Thoracic aorta (tissue), 2 donors: ENCODE measurements around the gene TMTC2. TPM values are rescaled to one million over a fixed set of nuclear protein-coding genes. Genes with fewer than 3 reads are reported as not detected.

Experiments
- ATAC-seq: fragments of 150-250 bp; one replicate; pipeline ENCODE4 v1.8.0; 2017; ENCODE audit warnings: low read depth; ENCODE audit not compliant: insufficient number of reproducible peaks, low FRiP score
- DNase-seq: peaks from one replicate; pipeline ENCODE4 v3.0.0-alpha.2; 2020; ENCODE audit warnings: low spot score
- H3K27ac ChIP-seq, 2 donors: fragments of 200-600 bp; sonication (generic); 1 replicate in 1 of 2; 2 replicates in 1 of 2; pipeline ENCODE4 v1.5.1; 2016; ENCODE audit warnings: mild to moderate bottlenecking in 2 of 2, moderate library complexity in 2 of 2
- H3K27me3 ChIP-seq: fragments of 200-600 bp; sonication (generic); replicated peaks from 2 replicates; pipeline ENCODE4 v1.6.0; 2016; ENCODE audit warnings: mild to moderate bottlenecking; ENCODE audit not compliant: insufficient read depth
- H3K36me3 ChIP-seq: fragments of 200-600 bp; sonication (generic); one replicate; pipeline ENCODE4 v1.5.1; 2016
- H3K4me1 ChIP-seq, 2 donors: fragments of 200-600 bp; sonication (generic); 1 replicate in 1 of 2; 2 replicates in 1 of 2; pipeline versions ENCODE4 v1.5.1 to v1.6.0; 2016; ENCODE audit warnings: low read depth in 2 of 2, mild to moderate bottlenecking in 1 of 2; ENCODE audit not compliant: control insufficient read depth in 1 of 2
- H3K4me3 ChIP-seq: fragments of 200-600 bp; sonication (generic); 2 replicates; pipeline ENCODE4 v1.5.1; 2016; ENCODE audit warnings: mild to moderate bottlenecking
- H3K9me3 ChIP-seq: fragments of 200-600 bp; sonication (generic); 2 replicates; pipeline ENCODE4 v1.5.1; 2016
- total RNA-seq, 2 donors: library from RNA; depleted of rRNA; stranded (reverse); fragments of >200 nt; gene quantifications; one replicate each; pipeline versions ENCODE4 v1.1.0 to v1.2.3, GENCODE V29; 2016
- TF ChIP-seq, protein P1 (sequence below): fragments of 200-600 bp; sonication (generic); IDR thresholded peaks from one replicate; pipeline ENCODE4 v1.5.1; 2019; ENCODE audit warnings: antibody characterized with exemption

TMTC2 gene
- total RNA-seq, 2 donors from 2014 or later, result 2.8 to 8.6 TPM

DNA sequence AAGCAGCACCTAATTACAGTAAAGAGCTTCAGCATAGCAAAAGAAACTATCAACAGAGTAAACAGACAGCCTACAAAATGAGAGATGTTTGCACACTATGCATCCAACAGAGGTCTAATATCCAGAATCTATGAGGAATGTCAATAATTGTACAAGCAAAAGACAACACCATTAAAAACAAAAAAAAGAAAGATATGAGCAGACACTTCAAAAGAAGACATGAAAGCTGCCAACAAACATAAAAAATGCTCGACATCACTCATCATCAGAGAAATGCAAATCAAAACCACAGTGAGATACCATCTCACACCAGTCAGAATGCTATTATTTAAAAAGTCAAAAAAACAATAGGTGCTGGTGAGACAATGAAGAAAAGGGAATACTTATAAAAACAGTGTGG lies 273.1 kb downstream of the TMTC2 start:
- H3K4me3 ChIP-seq, result no peak overlapping the region
- ATAC-seq, result no peak
- H3K27me3 ChIP-seq, result no peaks in the 10 kb centered on the region
- H3K36me3 ChIP-seq, result no peaks in the 10 kb centered on the region
- DNase-seq, result no peak
- H3K9me3 ChIP-seq, result no peaks in the 10 kb centered on the region
- H3K27ac ChIP-seq, result no peak overlapping the region
- H3K4me1 ChIP-seq, result no peaks in the 10 kb centered on the region
- TF ChIP-seq, protein P1, sequence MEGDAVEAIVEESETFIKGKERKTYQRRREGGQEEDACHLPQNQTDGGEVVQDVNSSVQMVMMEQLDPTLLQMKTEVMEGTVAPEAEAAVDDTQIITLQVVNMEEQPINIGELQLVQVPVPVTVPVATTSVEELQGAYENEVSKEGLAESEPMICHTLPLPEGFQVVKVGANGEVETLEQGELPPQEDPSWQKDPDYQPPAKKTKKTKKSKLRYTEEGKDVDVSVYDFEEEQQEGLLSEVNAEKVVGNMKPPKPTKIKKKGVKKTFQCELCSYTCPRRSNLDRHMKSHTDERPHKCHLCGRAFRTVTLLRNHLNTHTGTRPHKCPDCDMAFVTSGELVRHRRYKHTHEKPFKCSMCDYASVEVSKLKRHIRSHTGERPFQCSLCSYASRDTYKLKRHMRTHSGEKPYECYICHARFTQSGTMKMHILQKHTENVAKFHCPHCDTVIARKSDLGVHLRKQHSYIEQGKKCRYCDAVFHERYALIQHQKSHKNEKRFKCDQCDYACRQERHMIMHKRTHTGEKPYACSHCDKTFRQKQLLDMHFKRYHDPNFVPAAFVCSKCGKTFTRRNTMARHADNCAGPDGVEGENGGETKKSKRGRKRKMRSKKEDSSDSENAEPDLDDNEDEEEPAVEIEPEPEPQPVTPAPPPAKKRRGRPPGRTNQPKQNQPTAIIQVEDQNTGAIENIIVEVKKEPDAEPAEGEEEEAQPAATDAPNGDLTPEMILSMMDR, result no peak

- H3K36me3 ChIP-seq, result no peaks in the 10 kb centered on the region
- H3K27me3 ChIP-seq, result no peaks in the 10 kb centered on the region
- DNase-seq (no peak), ATAC-seq (no peak)
- TF ChIP-seq, protein P1, result no peak
- no peaks in the 10 kb centered on the region for H3K9me3 ChIP-seq
- no peaks in the 10 kb centered on the region for H3K4me1 ChIP-seq
- no peak overlapping the region for H3K4me3 ChIP-seq
- no peak overlapping the region for H3K27ac ChIP-seq
Observed at GRCh38 chr12:82961835-82962234, 275.1 kb downstream of the TMTC2 start.

GRCh38 chr12:82963956-82964355 lies 277.2 kb downstream of the TMTC2 start:
- DNase-seq (no peak), ATAC-seq (no peak)
- no peak overlapping the region for H3K27ac ChIP-seq
- H3K4me3 ChIP-seq, result no peak overlapping the region
- no peaks in the 10 kb centered on the region for H3K27me3 ChIP-seq
- TF ChIP-seq, protein P1, result no peak
- no peaks in the 10 kb centered on the region for H3K4me1 ChIP-seq
- no peaks in the 10 kb centered on the region for H3K36me3 ChIP-seq
- H3K9me3 ChIP-seq, result no peaks in the 10 kb centered on the region

GRCh38 chr12:82964446-82964845 lies 277.7 kb downstream of the TMTC2 start:
- TF ChIP-seq, protein P1, result no peak
- Histone ChIP-seq H3K27me3 (no peaks in the 10 kb centered on the region), H3K4me3 (no peak overlapping the region), H3K36me3 (no peaks in the 10 kb centered on the region), H3K9me3 (no peaks in the 10 kb centered on the region), H3K4me1 (no peaks in the 10 kb centered on the region), H3K27ac (no peak overlapping the region)
- DNase-seq (no peak), ATAC-seq (no peak)

GRCh38 chr12:82966001-82966559 lies 279.4 kb downstream of the TMTC2 start:
- Histone ChIP-seq H3K36me3 (no peaks in the 10 kb centered on the region), H3K9me3 (no peaks in the 10 kb centered on the region), H3K4me1 (no peaks in the 10 kb centered on the region), H3K27me3 (no peaks in the 10 kb centered on the region), H3K27ac (no peak overlapping the region), H3K4me3 (no peak overlapping the region)
- TF ChIP-seq, protein P1, result no peak
- ATAC-seq (no peak), DNase-seq (no peak)
